Peyer's patch (tissue), 4 donors: ENCODE measurements around the gene SP8. TPM values are rescaled to one million over a fixed set of nuclear protein-coding genes. Genes with fewer than 3 reads are reported as not detected.

ENCODE experiments used
- DNase-seq, 3 donors: peaks; one replicate each; pipeline ENCODE4 v3.0.0-alpha.2; 2017 to 2019
- H3K27ac ChIP-seq, 4 donors: fragments of 200-600 bp; sonication (generic); one replicate each; pipeline ENCODE4 v1.5.1; 2016 to 2019
- H3K27me3 ChIP-seq, 2 donors: fragments of 200-600 bp; sonication (generic); one replicate each; pipeline ENCODE4 v1.5.1; 2019
- H3K36me3 ChIP-seq, 3 donors: fragments of 200-600 bp; sonication (generic); one replicate each; pipeline ENCODE4 v1.5.1; 2016 to 2019
- H3K4me1 ChIP-seq, 4 donors: fragments of 200-600 bp; sonication (generic); one replicate each; pipeline ENCODE4 v1.5.1; 2016 to 2019
- H3K4me3 ChIP-seq, 4 donors: fragments of 200-600 bp; sonication (generic); 1 replicate in 3 of 4; 2 replicates in 1 of 4; pipeline ENCODE4 v1.5.1; 2016 to 2019; ENCODE audit warnings: mild to moderate bottlenecking in 1 of 4
- H3K9me3 ChIP-seq, 4 donors: fragments of 200-600 bp; sonication (generic); one replicate each; pipeline ENCODE4 v1.5.1; 2016 to 2019; ENCODE audit warnings: mild to moderate bottlenecking in 1 of 4
- CTCF ChIP-seq, 6 experiments: fragments of 450-650 bp in 4 of 6; fragments of 200-600 bp in 2 of 6; sonication (generic) in 1 of 6; IDR thresholded peaks; one replicate each; pipeline ENCODE4 v1.5.1; 2017 to 2019; ENCODE audit warnings: antibody characterized with exemption in 6 of 6, mild to moderate bottlenecking in 3 of 6, moderate library complexity in 1 of 6
- POLR2A ChIP-seq, 2 donors: fragments of 450-650 bp; IDR thresholded peaks; one replicate each; pipeline ENCODE4 v1.5.1; 2017; ENCODE audit warnings: antibody characterized with exemption in 2 of 2, mild to moderate bottlenecking in 2 of 2, moderate library complexity in 2 of 2
- total RNA-seq, 4 donors: library from RNA; depleted of rRNA; stranded (reverse); fragments of >200 nt; gene quantifications; one replicate each; pipeline ENCODE4 v1.1.0, GENCODE V29; 2016

The SP8 gene
- total RNA-seq, 4 donors from 2014 or later = 1.4 to 5.2 (median 3.6) TPM; not detected in 1

- H3K4me3 ChIP-seq = no peak overlapping the region
- no peaks in the 10 kb centered on the region for H3K9me3 ChIP-seq
- no peak for DNase-seq
- H3K27ac ChIP-seq = peak overlapping the region in 1 of 4 donors; percentile 14
- H3K4me1 ChIP-seq = peaks cover 0 to 15% (median 1%) of the 10 kb centered on the region in 4 donors
- peaks cover 0 to 65% of the 10 kb centered on the region in 2 donors for H3K27me3 ChIP-seq
- TF ChIP-seq POLR2A (IDR thresholded peaks at IDR 0.05) (no peak), CTCF (IDR thresholded peaks at IDR 0.05) (no peak)
- no peaks in the 10 kb centered on the region for H3K36me3 ChIP-seq
Measured at GRCh38 chr7:20793248-20793647, 6.6 kb upstream of the SP8 start.

- DNase-seq = no peak
- Histone ChIP-seq H3K27me3 (peaks cover 0 to 68% of the 10 kb centered on the region in 2 donors), H3K36me3 (no peaks in the 10 kb centered on the region), H3K27ac (no peak overlapping the region), H3K4me3 (peak overlapping the region in 1 of 4 donors; percentile 44), H3K9me3 (no peaks in the 10 kb centered on the region), H3K4me1 (peaks cover 0 to 14% (median 0%) of the 10 kb centered on the region in 4 donors)
- TF ChIP-seq CTCF (IDR thresholded peaks at IDR 0.05) (no peak), POLR2A (IDR thresholded peaks at IDR 0.05) (no peak)
Measured at GRCh38 chr7:20791538-20792434, 5.1 kb upstream of the SP8 start.

GRCh38 chr7:20790375-20790774 is 3.7 kb upstream of the SP8 start:
- no peak for DNase-seq
- Histone ChIP-seq H3K4me3 (no peak overlapping the region), H3K27me3 (peaks cover 0 to 67% of the 10 kb centered on the region in 2 donors), H3K36me3 (no peaks in the 10 kb centered on the region), H3K4me1 (peaks cover 0 to 28% (median 0%) of the 10 kb centered on the region in 4 donors), H3K27ac (no peak overlapping the region), H3K9me3 (no peaks in the 10 kb centered on the region)
- TF ChIP-seq POLR2A (IDR thresholded peaks at IDR 0.05) (no peak), CTCF (IDR thresholded peaks at IDR 0.05) (no peak)

- TF ChIP-seq POLR2A (IDR thresholded peaks at IDR 0.05) (no peak), CTCF (IDR thresholded peaks at IDR 0.05) (no peak)
- no peaks in the 10 kb centered on the region for H3K9me3 ChIP-seq
- no peaks in the 10 kb centered on the region for H3K36me3 ChIP-seq
- H3K4me3 ChIP-seq = no peak overlapping the region
- peaks cover 8 to 69% of the 10 kb centered on the region in 2 donors for H3K27me3 ChIP-seq
- peaks cover 0 to 43% (median 7%) of the 10 kb centered on the region in 4 donors for H3K4me1 ChIP-seq
- H3K27ac ChIP-seq = no peak overlapping the region
- DNase-seq = no peak
Measured at GRCh38 chr7:20788420-20788990, 1.8 kb upstream of the SP8 start.

- DNase-seq = no peak
- no peaks in the 10 kb centered on the region for H3K36me3 ChIP-seq
Measured at GRCh38 chr7:20787660-20788419, 1.2 kb upstream of the SP8 start.

More at GRCh38 chr7:20787660-20788419, 1.2 kb upstream of the SP8 start:
- Histone ChIP-seq H3K4me1 (peaks cover 0 to 43% (median 7%) of the 10 kb centered on the region in 4 donors), H3K27me3 (peaks cover 8 to 63% of the 10 kb centered on the region in 2 donors), H3K9me3 (no peaks in the 10 kb centered on the region), H3K4me3 (peak overlapping the region in 1 of 4 donors; percentile 57), H3K27ac (peak overlapping the region in 1 of 4 donors; percentile 72)
- TF ChIP-seq POLR2A (IDR thresholded peaks at IDR 0.05) = no peak
- TF ChIP-seq CTCF (IDR thresholded peaks at IDR 0.05) = no peak
